HG02885 (cell line): ENCODE measurements around the gene TRABD.

ENCODE experiments used
- ATAC-seq: cut with Tn5 transposase; IDR thresholded peaks from one replicate; pipeline ENCODE4 v1.9.1; 2021; ENCODE audit warnings: mild to moderate bottlenecking; ENCODE audit not compliant: unreplicated experiment, poor library complexity

TRABD gene

DNA sequence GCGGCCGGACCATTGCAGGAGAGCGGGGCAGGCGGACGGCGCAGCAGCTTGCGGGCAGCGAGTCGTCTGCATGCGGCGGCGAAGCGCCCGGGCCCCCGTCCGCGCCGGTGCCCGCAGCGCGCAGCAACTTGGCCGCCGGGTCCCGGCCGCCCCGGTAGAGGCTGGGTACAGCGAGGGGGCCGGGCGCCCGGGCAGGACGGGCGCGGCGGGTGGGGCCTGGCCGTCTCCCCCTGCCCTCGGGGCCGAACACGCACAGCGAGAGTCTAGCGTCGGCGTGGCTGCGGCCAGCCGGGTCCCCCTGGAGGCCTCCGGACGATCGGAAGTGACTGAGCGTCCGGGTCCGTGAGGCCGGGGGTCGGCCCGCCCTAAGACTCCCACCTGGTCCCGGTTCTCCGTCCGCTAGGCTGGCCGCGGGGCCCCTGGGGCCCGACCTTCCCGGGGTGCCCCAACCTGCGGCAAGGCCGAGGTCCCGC lies 775 bp upstream of the TRABD start:
- no peak for ATAC-seq

DNA sequence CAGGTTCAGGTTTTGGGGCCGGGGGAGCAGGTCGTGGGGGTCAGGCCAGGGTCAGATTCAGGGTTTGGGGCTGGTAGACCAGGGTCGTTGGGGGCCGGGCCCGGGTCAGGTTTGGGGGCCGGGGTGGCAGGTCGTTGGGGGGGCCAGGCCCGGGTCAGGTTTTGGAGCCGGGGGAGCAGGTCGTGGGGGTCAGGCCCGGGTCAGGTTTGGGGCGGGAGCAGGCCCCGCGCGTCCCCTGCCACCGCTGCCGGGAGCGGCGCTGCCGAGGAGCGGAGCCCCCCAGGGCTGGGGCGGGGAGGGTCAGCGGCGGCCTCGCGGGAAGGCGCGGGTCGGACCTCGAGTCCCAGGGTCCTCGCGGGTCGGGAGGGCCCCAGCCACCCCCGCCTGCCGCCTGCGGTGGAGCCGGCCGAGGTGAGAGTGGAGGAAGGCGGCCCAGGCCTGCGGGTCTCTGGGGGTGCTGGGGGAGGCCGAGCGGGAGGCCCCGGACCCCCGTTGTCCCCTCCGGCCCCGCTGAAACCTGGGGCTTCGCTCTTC lies 535 bp downstream of the TRABD start:
- ATAC-seq = no peak

DNA sequence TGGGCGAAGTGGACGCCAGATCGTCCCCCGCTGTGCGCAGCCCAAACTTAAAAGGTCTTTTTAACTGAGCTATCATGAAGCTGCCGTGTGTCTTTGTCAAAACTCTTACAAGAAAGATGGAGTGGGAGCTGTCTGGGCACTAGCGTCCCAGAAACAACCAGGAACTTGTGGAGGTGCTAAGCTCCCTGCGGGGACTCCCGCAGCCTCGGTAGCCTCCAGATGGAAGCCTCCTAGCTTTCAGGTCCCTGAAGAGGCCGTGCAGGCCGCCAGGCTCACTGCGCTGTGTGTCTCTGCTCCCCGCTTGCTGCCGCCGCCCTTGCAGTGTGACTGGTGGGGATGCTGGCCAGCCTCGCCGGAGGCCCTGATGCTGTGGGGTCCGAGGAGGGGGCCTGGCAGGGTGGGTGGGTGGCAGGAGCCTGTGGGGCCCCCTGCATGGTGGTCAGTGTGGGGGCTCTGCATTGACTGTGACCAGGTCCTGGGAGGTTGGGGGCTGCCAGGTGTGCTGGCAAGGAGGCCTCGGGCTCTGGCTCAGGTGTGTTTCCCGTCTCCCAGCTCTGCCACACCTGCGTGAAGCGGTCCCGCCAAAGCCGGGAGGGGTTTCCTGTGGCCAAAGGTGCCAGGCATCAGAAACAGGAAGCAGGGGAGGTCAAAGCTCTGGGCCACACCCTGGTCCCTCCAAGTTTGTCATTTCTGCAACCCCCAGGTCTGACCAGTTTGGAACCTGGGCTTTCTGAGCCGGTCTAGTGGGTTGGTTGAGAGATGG lies 1.2 kb downstream of the TRABD start:
- ATAC-seq = no peak

DNA sequence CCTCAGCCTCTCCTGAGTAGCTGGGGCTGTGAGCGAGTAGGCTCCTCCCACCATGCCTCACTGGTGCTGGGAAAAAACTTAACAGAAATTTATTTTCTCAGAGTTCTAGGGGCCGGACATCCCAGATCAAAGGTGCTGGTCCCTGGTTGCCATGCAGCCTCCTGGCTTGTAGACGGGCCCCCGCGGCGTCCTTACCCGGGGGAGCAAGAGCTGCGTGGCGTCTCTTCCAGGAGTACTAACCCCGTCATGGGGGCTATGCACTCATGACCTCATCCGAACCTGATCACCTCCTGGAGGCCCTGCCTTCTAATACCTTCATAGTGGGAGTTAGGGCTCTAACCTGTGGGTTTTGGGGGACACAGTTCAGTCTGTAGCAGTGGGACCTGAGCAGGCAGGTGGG lies 2.6 kb downstream of the TRABD start:
- ATAC-seq = no peak

DNA sequence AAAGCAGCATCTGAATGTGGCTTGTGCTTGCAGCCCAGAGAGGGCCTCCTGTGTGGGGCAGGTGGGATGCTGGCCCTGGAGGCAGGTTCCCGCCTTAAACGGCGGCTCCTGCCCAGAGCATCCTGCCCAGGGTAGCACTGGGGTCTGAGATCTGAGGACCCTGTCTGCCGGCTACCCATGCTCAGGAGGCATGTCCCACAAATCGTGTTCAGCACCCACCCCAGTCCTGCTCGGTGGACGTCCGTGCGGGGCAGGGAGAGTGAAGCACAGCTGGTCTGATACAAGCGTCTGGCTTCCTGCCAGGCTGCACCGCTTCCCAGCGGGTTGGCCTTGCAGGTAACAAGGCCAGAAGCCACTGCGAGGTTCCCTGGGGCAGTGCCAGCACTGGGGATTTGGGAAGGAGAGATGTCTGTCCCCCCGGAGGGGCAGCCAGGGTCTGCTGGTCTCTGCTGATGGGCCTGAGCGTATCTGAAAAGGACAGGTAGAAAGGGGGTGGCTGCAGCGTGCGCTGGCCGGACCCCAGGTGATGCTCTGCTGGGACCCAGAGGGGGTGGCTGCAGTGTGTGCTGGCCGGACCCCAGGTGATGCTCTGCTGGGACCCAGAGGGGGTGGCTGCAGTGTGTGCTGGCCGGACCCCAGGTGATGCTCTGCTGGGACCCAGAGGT lies 3.6 kb downstream of the TRABD start:
- ATAC-seq = no peak

DNA sequence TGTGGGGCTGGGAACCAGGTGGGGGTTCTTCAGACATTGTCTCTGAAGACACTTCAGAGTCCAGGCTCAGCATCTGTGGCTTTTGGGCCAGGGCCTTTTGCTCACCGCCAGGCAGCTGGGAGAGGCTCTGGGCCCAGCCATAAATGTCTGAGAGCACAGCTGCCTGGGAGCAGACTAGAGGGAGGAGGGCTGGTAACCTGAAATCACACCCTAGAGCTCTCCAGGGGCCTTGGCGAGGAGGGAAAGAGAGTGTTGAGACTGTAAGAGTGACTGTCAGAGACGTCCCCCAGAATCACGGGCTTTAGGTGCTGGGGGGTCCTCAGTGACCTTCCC lies 4.1 kb downstream of the TRABD start:
- no peak for ATAC-seq

DNA sequence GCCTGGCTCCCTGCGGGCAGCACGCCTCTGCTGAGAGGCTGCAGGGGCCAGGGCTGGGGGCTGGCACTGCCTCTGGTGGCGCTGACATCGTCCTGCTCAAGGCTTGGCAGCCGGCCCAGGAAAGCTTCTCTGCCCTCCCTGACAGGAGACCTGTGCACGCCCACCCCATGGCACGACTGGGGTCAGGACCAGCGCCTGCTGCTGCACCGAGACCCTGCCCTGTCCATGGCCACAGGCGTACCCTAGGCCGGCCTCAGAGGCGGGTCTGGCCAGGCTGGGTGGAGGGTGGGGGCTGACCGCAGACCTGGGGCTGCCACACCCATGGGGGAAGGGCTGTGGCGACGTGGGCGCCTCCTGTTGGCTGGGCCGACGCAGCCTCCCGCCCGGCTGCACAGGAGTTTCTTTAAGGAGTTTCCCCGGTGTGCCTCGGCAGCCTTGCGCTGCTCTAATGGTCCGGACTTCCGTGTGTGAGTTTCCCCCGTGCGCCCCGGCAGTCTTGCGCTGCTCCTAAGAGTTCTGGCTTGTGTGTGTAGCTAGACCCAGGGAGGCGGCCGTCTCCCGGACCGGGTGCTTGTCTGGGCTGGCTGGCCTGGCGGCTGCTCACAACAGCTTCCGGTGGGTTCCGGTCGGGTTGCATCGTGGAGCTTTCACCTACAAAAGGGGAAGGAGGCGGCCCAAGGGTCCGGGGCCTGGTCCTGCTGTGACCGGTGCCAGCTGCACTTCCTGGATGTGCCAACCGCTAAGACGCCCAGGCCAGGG lies 4.6 kb downstream of the TRABD start:
- peak; percentile 45 for ATAC-seq

DNA sequence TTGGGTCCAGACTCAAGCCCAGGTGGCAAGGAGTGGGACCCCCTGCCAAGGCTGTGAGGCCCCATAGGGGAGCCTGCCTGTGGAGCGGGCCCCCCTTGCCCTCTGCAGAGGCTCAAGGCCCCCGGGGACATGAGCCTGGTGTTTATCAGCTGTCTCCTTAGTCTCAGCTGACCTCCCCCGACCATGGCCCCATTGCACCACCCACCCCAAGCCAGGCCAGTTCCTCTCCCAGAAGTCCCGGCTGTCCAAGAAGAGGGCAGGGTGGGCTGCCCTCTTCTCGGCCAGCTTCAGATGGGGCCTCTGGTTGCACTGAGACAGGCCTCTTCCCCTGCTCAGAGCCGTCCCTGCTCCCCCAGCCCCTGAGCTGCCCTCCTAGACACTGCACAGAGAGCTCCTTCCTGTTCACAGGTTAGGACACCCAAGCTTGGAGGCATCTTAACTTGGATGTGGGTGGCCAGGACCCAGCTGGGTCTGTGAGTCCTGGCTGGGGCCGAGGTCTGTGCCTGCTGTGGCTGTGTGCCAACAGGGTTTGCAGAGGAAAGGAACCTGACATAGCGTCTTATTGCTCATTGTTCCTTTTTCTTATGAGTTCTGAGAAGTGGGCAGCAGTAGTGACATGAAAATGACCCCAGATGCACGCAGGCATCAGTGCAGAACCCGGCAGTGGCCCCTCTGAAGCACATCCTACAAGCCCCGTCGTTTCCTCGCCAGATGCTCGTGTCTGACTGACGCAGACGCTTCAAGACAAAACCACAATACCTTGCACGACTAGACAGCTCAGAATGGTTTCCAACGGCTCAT lies 5.4 kb downstream of the TRABD start:
- ATAC-seq = peak; percentile 23

DNA sequence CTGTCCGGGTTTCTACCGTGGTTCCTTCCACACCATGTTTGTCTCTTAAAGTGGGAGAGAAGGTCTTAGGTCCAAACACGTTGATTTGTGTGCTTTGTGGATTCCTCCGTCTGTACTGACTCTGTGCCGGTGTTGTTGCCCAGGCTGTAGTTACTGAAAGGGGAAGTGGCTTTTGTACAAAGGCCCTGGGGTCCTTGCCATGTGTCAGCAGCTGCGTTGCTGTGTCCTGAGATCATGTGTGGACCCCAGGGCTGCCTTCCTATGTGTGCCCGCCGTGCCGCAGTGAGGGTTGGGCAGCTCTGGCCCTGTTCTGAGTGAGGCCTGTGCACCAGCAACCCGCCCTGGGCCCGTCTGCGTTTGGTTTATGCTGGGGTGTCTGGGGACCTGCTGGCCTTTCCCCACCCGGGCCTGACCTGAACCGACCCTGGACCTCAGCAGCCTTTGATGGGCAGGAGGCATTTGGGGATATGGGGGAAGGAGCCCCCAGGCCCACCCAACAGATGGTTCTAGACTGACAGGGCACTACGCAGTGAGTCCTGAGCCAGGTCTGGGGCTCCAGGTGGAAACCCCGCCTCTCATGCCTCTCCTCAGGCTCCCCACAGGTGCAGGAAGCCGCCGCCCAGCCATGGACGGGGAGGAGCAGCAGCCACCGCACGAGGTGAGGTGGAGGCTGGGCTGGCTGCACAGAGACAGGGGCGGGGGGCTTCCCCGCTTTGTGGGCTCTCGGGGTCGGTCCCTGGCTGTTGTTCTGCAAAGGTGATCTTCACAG lies 6.9 kb downstream of the TRABD start:
- ATAC-seq = no peak

DNA sequence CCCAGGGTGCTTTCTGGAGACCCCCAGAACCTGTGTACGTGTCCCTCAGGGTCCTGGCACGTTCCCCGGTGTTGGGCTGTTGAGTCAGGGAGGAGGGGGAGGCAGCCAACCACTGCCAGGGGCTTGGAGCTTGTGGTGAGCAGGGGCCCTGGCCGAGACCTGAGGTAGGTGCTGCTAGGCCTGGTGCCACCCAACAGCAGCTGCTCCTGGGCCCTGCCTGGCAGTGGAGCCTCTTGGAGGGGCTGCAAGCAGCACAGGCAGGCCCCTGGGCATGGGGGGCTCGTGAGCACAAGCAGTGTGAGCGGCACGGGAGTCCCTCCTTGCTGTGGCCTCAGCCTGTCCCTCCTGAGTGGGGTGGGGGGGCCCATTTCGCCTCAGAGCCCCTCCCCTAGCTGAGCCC lies 7.9 kb downstream of the TRABD start:
- no peak for ATAC-seq

DNA sequence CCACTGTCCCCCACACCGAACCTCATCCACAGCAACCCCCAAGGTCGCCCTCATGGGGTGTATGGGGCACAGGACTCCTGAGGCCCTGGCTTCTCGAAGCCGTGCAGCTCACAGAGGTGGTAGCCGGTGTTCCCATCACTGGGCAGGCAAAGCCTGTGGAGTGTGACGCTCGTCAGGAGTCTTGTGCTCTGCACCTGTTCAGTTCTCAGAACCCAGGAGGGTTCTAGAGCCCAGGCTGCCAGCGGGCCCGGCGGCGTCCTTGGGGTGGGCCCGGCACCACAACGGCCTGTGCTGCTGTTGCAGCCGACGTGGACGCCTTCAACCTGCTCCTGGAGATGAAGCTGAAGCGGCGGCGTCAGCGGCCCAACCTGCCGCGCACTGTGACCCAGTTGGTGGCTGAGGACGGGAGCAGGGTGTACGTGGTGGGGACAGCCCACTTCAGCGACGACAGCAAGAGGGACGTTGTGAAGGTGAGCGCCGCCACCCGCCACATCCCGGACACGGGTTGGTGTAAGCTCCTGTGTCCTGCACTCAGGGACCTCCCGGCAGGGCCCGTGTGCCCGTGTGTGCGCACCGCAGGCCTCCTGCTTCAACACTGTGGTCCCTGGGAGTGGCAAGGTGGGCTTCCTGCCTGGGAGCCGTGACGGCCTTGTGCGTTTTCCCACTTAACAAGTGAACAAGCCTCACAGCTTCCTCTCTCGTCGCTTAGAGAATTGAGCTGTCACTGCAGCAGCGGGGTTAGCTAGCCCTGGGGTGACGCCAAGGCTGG lies 8.5 kb downstream of the TRABD start:
- ATAC-seq = no peak

DNA sequence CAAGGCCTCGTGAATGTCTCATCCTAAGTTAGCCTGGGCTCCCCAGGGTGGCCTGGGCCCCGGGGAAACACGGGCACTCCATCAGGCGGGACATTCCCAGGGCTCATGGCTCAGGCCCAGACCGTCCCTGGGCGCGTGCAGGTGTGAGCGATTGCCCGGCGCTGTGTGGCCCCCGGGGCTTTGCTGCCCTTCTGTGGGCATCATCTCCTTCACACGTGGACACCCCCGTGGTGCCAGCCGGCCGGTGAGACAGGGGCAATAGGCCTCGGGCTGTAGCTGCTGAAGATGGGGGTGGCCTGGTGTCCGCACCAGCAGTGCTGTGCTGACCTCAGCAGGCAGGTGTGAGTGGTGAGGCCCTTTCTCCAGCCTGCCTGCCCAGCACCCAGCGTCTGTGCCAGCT lies 10.5 kb downstream of the TRABD start:
- ATAC-seq = no peak

DNA sequence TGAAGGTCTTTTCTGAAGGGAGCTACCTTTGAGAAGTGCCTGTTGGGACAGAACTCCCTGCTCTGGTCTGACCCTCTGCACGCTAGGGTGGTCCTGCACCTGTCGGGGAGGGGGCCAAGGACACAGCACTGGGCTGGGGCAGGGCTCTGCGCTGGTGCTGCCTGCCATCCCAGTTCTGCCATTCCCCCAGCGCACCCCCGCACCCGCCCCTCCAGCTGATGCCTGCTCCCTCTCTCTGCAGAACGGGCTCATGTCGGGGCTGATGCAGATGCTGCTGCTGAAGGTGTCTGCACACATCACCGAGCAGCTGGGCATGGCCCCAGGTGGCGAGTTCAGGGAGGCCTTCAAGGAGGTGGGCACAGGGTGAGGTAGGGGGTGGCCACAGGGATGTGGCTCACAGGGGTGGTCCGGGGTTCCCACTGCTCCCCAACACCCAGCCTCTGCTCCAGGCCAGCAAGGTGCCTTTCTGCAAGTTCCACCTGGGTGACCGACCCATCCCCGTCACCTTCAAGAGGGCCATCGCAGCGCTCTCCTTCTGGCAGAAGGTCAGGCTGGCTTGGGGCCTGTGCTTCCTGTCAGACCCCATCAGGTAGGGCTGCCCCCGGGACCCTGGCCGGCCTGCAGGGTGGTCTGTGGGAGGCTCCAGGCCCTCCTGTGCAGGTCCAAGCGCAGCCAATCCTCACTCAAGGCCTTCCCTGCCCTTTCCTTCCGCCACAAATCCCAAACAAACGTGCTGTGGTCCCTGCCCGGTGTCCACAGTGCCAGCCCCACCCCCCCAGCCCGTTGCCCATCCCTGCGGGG lies 11.5 kb downstream of the TRABD start:
- no peak for ATAC-seq

DNA sequence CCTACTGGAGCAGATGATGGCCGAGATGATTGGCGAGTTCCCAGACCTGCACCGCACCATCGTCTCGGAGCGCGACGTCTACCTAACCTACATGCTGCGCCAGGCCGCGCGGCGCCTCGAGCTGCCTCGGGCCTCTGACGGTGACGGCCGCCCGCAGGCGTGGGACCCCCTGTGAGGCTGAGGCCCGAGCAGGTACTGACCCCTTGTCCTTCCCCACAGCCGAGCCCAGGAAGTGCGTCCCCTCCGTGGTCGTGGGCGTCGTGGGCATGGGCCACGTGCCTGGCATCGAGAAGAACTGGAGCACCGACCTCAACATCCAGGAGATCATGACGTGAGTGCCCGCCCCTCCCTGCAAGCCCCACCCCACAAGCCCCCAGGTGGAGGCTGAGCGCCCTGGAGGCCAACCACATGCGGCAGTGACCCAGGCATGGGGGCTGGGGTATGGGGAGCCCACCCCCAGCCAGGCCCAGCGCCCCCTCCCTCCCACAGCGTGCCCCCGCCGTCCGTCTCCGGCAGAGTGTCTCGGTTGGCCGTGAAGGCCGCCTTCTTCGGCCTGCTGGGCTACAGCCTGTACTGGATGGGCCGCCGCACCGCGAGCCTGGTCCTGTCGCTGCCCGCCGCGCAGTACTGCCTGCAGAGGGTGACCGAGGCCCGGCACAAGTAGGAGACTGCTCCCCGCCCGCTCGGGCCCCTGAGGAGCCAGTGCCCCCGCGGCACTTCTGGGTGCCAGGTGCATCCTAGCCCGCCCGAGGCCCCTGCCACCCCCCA lies 12.3 kb downstream of the TRABD start:
- ATAC-seq = no peak

DNA sequence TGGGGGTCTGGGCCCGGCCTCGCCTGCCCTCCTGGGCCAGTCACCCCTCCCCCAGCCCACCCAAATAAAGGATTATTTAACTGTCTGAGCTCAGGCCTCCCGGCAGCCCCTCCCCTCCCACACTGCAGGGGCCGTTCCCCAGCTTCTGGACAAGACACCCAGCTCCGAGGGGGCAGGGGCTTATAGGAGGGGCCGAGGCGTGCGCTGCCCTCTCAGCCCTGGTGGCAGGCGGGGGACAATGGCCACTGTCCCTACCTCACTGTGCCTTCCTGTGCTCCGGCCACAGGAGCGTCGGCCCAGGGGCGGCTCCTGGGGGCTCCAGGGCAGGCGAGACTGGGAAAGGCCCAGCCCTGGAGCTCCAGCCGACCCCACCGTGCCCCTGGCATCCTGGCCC lies 12.9 kb downstream of the TRABD start:
- ATAC-seq = no peak

DNA sequence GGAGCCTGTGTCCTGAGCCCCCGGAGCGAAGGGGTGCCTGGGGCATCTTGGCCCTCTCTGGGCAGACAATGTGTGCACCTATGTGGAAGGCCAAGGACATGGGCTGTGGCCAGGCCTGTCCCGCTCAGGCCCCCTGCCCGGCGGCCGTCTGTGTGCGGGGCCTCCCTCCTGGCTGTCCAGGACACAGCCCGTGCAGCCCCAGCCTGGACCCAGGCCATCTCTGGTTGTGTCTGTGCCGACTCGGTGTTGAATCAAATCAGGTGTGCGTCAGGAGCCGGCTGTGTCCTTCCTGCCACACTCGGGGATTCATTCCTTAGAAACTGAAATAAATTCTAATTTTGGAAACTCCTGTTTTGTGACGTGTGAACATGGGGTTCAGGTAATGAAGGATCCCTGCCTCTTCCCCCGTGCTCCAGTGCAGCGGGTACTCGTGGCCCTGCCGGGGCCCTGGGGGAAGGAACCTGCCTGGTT lies 13.6 kb downstream of the TRABD start:
- ATAC-seq = no peak

DNA sequence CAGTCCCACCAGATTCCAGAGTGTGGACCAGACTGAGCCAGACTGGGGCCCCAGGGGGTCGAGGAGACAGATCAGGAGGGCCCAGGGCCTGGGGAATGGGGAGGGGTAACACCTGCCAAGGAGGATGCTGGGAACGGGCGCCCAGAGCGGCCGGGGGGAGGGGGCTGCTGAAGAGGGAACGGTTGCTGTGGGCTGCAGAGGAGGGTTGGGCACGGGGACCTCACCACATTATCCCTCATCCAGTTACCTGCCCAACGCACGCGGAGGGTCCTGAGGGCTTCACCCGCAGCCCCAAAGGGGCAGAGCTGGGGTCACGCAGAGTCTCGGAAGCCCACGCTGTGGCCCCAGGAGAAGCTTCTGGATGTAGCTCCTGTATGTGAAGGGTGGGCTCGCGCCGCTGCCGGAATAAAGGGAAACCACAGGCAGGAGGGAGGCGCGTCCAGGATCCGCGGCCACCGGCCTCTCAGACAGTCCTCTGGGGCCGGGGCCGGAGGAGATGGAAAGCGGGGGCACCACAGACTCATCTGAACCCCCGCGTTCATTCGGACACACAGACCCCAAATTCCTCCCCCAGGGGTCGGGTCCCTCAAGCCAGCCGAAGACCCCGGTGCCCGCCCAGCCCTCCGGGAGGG lies 14.2 kb downstream of the TRABD start:
- ATAC-seq = no peak
